ENCODE results near the gene PKNOX2.

The PKNOX2 gene

DNA sequence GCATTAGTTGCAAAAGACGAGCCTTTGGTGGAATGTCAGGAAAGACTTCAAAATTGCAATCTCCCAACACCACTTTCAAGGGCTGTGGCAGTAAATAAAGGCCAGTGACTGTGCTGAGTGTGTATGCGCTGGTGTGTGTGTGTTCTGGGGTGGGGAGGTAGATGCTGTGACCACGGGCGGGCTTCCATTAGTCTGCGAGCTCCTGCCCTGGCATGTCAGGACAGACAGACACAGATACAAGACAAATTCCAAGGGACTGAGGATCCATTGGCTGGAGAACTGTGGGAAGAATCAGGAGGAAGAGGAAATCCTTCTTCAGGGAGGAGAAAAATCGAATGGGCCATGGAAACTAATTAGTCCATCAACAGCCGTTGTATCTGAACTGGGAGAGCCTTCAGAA, 248.0 kb downstream of the PKNOX2 start:
- no peak overlapping the region for H3K4me3 ChIP-seq (ENCODE audit: control insufficient read depth, low read depth, low read length)
- DNase-seq (ENCODE audit: low read depth): no peak
- TF ChIP-seq, protein P1, sequence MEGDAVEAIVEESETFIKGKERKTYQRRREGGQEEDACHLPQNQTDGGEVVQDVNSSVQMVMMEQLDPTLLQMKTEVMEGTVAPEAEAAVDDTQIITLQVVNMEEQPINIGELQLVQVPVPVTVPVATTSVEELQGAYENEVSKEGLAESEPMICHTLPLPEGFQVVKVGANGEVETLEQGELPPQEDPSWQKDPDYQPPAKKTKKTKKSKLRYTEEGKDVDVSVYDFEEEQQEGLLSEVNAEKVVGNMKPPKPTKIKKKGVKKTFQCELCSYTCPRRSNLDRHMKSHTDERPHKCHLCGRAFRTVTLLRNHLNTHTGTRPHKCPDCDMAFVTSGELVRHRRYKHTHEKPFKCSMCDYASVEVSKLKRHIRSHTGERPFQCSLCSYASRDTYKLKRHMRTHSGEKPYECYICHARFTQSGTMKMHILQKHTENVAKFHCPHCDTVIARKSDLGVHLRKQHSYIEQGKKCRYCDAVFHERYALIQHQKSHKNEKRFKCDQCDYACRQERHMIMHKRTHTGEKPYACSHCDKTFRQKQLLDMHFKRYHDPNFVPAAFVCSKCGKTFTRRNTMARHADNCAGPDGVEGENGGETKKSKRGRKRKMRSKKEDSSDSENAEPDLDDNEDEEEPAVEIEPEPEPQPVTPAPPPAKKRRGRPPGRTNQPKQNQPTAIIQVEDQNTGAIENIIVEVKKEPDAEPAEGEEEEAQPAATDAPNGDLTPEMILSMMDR (conservative IDR thresholded peaks at IDR 0.05; ENCODE audit: control insufficient read depth, insufficient read depth, low read depth, low read length): no peak

DNA sequence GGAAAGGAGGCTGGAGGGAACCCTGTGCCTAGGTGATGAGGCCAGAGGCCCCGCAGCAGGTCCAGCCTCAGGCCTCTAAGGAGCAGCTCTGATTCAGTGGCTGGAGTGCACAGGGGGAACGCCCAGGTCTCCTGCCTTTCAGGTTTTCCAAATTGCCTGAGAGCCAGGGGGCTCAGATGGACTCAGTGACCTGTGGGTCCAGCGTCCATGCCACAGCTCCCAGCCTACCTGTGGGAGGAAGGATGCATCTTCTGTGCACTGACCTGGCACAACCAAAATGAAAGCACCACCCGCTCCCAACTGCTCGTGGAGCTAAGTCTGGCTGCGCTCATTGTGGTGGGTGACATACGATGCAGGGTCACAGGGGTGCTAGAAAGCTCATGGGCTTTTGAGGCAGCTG, 248.7 kb downstream of the PKNOX2 start:
- no peak overlapping the region for H3K4me3 ChIP-seq (ENCODE audit: control insufficient read depth, low read depth, low read length)
- TF ChIP-seq, protein P1 (conservative IDR thresholded peaks at IDR 0.05; ENCODE audit: control insufficient read depth, insufficient read depth, low read depth, low read length): no peak
- DNase-seq (ENCODE audit: low read depth): no peak

DNA sequence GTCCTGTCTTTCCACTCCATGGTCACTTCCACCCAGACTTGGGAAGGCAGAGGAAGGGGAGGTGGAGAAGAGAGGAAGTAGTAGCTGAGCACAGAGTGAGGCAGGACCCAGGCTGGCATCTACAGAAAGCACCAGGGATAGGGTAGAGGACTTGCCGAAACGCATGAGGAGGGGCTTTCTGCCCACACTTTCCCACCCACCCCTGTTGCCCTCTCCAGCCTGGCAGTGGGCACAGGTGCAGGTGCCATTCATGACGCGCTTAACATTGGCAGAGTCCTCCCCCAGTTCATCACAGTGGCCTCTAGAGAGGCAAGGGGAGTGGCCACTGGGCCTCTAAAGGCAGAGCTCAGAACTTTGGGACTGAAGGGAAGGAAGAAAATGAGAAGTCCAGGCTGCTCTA, 249.6 kb downstream of the PKNOX2 start:
- TF ChIP-seq, protein P1 (conservative IDR thresholded peaks at IDR 0.05; ENCODE audit: control insufficient read depth, insufficient read depth, low read depth, low read length): no peak
- no peak overlapping the region for H3K4me3 ChIP-seq (ENCODE audit: control insufficient read depth, low read depth, low read length)
- no peak for DNase-seq (ENCODE audit: low read depth)

DNA sequence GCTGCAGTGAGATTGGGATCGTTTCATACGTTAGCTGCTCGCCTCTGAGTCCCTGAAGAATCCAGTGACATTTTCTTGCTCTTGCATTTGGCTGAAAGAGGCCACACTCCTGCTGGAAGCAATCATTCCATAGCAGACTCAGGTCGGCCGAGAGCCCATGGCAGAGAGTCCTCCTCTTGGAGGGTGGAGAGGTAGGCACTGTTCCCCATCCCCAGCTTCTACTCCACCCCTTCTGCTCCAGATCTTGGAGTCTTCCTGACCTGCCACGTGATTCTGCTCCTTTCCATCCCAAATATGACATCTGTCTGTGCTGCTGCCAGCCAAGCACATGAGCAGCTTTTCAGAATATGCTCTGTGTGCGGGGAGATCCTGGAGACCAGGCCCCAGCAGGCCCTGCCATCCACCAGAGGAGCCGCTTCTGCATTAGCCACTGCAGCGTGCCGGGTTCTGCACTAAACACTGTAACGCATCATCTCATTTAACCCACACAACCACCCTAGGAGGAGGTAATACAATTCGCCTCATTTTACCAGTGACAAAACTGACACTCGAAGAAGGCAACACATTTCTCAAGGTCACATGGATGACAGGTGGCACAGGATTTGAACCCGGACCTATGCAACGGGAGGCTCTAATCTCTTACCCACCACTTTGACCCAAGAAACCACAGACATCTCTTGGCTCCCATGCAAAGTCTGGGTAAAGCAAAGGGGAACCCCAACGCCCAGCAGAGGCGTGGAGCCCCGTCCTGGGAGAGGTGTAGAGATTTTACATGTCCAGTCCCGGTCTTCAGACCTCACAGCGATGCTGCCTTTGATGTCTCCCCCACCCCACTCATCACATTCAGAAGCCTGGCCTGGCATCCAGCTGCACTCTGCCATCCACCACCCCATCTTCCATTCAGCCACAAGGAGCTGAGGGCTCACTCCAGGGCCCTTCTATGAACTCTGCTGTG, 252.7 kb downstream of the PKNOX2 start:
- TF ChIP-seq, protein P1 (conservative IDR thresholded peaks at IDR 0.05; ENCODE audit: control insufficient read depth, insufficient read depth, low read depth, low read length): no peak
- no peak for DNase-seq (ENCODE audit: low read depth)
- H3K4me3 ChIP-seq (ENCODE audit: control insufficient read depth, low read depth, low read length): no peak overlapping the region

DNA sequence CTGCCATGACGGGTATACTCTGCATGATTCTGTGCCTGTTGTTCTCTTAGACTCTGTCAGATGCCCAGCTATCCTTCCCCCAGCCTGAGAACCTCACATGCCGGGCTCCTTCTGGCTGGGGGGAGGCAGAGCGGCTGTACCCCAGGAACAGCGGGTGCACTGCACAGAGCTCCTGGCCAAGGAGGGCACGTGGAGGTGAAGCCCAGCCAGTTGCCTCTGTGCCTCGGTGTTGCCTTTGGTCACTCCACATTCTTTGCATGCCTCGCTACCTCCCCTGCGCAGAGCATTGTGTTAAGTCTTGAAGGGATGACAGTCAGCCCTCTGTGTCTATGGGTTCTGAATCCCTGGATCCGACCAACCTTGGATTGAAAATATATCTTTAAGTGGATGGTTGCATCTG, 253.8 kb downstream of the PKNOX2 start:
- DNase-seq (ENCODE audit: low read depth): no peak
- H3K4me3 ChIP-seq (ENCODE audit: control insufficient read depth, low read depth, low read length): no peak overlapping the region
- TF ChIP-seq, protein P1 (conservative IDR thresholded peaks at IDR 0.05; ENCODE audit: control insufficient read depth, insufficient read depth, low read depth, low read length): no peak

DNA sequence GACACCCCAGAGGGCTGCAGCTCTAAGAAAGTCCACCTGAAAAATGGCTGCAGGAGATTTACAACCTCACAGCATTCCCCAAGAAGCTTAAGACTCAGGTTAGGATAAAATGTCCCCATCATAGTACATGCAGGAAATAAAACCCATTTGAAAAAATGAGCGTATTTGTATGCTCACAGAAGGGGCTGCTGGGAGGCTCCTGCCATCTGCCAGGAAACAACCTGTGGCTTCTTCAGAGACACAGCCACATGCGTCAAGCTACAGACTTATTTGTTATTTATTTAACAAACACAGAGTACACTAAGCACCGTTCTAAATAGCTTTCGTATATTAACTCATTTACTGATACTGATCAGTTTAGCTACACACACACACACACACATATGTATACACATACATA, 258.1 kb downstream of the PKNOX2 start:
- no peak overlapping the region for H3K4me3 ChIP-seq (ENCODE audit: control insufficient read depth, low read depth, low read length)
- TF ChIP-seq, protein P1 (conservative IDR thresholded peaks at IDR 0.05; ENCODE audit: control insufficient read depth, insufficient read depth, low read depth, low read length): no peak
- DNase-seq (ENCODE audit: low read depth): no peak

Data from fibroblast of mammary gland (primary cell).